Fibroblast of skin of left quadriceps (primary cell): Measurements from ENCODE around the gene HUNK.
"Not testable (repeated sequence)": the region's sequence is repeated elsewhere in the genome, so short reads cannot be mapped to it uniquely, and the experiment has no call there.

ENCODE experiments used
- DNase-seq, 2 experiments: peaks; one replicate each; pipeline ENCODE4 v3.0.0-alpha.2; 2013; ENCODE audit warnings: low read depth in 2 of 2

The HUNK gene

DNA sequence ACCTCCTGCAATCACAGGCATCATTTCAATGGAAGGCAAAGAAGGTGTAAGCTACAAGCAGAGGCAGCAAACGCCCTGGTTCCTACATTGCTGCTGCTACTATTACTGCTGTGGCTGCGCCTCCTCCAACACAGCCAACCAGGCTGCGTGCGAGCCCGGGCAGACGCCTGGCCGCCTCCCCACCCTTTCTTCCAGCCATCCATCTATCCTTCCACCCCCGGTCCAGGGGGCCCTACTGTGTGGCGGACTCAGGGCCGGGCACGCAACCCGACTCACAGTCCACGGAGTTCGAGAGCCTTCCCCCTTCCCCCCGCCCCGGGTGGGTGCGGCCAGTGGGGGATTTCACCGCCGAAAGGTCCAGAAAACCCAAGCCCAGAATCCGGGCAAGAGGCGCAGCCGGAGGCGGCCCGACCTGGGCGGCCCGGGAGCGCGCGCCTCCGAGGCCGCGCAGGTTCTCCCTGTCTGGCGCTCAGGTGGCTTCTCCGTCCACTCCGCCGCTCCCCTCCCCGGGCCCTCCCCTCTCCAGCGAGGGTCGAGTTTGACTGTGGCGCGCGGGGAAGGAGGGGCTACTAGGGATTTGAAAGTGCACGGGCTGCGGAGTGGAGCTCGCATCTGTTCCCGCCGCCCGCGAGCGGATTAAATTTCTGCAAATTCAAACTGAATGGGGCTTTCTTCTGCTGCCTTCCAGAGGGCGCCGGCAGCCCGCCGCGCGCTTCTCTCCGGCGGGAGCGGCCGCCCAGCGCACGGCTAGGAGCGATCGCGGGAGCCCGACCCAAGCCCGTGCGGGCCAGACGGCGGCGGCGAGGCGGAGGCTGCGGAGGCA, at the start of gene HUNK:
TSS of gene HUNK (plus strand) at position 569 of the 823 bp plus-strand sequence. CDS start 655 bp downstream, outside the sequence.
- DNase-seq, result no peak

GRCh38 chr21:31829736-31830472, 42.9 kb upstream of the HUNK start:
- no peak for DNase-seq

DNA sequence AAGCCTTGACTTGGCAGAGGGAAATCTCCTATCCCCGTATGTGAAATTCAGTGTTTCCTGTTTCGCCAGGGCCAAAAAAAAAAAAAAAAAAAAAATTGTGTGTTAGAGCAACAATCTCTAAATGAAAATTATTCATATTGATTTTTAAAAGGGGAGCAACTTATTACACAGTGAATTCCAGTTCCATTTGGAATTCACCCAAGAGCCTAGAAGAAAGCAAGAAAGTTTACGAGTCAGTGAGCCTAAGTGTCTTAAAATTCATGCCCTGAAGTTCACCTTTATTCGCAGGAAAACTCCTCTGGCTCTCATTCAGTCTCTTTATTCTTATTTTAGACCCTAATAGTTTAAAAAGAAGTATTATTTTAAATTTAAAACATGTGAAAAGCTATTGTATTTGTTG, 42.1 kb upstream of the HUNK start:
- no peak for DNase-seq

DNA sequence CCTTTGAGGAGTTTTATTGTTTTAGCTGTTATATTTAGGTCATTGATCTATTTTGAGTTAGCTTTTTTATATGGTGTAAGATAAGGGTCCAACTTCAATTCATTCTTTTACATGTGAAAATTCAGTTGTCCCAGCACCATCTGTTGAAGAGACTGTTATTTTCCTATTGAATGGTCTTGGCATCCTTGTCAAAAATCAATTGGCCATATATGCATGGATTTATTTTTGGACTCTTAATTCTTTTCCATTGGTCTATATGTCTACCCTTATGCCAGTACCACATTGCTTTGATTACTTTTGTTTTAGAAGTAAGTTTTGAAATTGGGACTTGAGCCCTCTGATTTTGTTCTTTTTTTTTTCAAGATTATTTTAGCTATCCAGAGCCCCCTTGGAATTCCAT, 35.8 kb upstream of the HUNK start:
- no peak for DNase-seq

GRCh38 chr21:31837618-31838390, 35.0 kb upstream of the HUNK start:
- DNase-seq, result no peak

DNA sequence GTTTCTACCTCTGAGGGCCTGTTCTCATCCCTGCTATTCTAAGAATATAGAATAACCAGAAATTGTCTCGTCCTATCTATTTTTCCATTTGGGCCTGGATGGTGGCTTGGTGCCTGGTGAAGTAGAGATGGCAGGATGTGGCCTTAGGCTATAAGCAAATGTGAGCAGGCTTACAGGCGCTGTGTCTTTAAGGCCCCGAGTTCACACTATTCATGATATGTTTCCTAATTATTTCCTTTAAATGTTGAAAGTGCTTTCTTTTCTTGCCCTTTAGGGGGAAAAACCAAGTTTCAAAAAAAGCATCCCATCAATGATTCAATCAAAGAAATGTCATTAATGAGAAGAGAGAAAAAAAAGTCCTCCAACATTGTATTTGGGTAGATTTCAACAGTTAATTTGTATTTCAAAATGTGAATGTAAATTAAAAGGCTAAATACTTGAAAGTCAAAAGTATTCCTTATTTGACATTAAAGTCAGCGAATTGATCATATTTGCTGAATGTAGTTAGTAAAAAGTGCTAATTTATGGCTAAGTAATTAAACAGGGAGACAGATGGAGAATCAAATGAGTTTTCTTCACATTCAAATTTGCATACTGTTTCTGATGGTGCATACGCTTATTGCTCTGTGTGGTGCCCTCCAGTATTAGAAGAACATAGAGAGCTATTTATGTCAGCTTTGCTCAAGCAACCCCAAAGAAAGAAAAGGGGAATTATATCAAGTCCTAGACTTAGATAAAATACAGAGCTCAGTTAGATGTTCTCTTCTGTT, 34.0 kb upstream of the HUNK start:
- DNase-seq, result no peak

DNA sequence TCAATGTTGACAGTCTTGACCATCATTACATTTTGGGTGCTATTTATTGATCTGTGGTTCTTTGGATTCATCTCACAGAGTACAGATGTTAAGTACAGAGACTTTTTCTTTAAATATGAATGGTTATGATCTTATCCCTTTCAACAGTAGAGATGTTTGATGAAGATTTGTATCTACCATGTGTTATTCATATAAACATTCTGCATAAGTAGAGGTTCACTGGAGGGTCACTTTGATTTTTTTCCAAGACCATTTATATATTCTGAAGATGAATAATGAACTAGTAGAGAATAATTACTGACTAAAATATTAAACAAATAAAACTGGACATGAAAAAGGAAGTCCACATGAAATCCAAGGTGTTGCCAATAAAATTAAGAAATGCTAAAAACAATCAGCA, 28.6 kb upstream of the HUNK start:
- no peak for DNase-seq

GRCh38 chr21:31845151-31845729, 27.6 kb upstream of the HUNK start:
- DNase-seq, result no peak

GRCh38 chr21:31846690-31847089, 26.1 kb upstream of the HUNK start:
- no peak for DNase-seq

DNA sequence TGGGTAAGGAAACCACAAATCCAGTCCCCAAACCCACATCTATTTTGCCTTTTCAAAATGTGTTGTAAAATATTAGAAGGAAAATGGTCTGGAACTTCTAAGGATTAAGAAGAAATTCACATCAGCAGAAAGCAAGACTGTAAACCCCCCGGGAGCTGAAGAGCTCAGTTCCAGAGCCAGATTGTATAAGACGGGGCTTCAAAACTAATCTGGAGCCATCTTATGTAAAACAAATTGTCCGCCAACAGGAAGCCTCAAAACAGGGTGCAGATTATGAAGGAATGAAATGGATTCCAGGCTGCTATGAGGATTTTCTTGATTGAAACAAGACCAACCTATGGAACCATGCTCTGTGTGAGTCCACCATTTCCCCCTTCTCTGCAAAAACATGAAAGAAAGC, 25.1 kb upstream of the HUNK start:
- no peak for DNase-seq

DNA sequence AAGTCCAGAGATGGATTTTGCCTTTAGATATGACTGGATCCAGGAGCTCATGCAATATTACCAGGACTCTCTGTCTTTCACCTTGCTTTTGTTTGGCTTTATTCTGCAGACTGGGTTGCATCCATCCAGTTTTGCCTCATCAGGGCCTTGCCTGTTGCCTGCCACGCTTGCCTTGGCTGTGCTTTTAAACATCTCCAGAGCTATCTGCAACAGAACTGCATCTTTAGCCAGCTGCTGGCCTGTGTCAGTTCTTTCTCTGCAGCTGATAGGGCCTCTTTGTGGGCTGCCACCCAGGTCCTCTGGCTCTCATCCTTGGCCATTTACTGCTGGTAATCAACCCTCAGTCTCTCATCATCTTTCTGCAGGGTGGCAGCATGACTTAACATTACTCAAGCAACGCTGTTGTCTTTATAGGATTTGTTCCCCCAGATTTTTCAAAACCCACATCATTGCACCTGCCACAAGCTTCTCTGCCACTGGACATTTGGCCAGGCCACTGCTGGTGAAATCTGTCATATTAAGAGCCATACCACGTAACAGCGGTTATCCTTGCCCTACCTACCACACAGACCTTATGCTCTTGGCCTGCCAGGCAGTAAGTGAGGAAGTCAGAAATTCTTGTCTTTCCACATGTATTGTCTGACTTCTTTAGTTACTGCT, 24.4 kb upstream of the HUNK start:
- DNase-seq, result no peak

DNA sequence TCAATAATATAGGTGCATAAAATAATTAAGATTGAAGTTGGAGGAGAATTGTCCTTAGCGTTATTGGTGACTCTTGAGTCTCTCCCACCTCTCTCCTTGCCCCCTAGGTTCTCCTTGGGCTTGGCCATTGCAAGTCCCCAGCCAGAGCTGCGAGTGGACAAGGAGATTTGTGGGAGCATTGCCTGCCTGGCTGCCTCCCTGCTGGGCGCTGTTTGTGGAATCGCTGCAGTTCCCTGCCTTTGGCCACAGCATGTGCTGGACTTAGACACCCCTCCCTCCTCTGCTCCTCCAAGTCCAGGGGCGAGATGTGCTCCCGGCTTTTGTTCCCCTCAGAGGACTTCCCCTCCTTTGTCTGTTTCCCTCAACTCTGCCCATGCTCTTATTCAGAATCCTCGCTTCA, 21.9 kb upstream of the HUNK start:
- DNase-seq, result no peak

DNA sequence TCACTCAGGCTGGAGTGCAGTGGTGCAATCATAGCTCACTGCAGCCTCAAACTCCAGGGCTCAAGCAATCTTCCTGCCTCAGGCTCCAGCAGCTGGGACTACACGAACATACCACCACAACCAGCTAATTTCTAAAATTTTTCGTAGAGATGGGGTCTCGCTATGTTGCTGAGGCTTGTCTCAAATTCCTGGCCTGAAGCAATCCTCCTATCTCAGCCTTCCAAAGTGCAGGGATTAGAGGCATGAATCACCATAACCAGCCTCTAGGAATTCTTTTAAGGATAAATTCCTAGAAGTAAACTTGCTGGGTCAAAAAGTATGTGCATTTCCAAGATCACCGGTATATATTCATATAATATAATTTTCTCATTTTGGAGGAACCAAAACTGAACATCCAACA, 17.6 kb upstream of the HUNK start:
- no peak for DNase-seq

DNA sequence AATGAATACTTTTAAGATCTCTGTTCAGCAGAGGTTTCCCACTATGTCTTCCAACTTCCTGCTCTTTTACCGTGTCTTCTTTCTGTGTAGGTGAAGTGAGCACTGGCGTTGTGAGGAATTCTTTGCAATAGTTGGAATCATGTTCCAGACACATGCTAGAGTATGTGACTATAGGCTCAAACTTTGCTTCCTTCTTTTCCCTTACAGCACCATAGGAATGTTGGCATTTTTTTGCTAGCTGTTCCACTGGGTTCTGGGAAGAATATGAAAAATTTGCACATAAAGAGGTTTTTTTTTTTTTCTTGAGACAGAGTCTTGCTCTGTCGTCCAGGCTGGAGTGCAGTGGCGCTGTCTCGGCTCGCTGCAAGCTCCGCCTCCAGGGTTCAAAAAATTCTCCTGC, 15.7 kb upstream of the HUNK start:
- DNase-seq, result no peak

GRCh38 chr21:31857631-31858030, 15.2 kb upstream of the HUNK start:
- DNase-seq, result not testable (repeated sequence)

GRCh38 chr21:31860851-31861250, 12.0 kb upstream of the HUNK start:
- DNase-seq, result no peak

DNA sequence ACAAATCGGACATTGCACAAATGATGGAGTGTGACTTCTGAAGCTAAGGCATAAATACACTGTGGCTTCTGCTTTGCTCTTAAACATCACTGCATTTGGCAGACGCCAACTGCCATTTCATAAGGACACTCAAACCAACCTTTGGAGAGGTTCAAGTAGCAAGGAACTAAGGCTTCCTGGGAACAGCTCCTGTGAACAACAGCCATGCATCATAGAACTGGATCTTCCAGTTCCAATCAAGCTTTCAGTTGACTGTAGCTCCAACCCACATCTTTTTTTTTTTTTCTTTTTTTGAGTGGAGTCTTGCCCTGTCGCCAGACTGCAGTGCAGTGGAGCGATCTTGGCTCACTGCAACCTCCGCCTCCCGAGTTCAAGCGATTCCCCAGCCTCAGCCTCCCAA, 10.7 kb upstream of the HUNK start:
- DNase-seq, result no peak

DNA sequence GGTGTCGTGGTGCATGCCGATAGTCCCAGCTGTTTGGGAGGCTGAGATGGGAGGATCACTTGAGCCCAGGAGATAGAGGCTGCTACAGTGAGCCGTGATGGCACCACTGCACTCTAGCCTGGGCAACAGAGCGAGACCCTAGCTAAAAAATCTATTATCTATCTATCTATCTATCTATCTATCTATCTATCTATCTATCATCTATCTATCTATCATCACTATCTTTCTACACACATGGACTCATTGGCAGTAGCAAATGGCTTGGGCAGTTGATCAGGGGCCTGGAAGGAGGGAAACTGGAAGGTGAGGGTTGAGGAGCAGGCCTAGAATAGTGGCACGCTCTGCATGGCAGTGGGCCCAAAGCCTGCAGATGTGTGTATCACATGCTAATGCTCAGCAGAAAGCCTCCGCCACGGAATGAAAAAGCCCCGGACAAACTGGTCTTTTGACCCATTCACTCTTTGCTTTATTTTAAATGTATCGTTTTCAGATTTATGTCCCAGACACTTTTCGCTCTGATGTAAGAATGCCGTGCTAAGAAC, 7.3 kb upstream of the HUNK start:
- no peak for DNase-seq

- peak in 1 of 2 experiments; percentile 45 for DNase-seq
Measured at GRCh38 chr21:31866077-31866511, 6.7 kb upstream of the HUNK start.

- no peak for DNase-seq
Measured at GRCh38 chr21:31869750-31870149, 3.1 kb upstream of the HUNK start.
